GM12874 (cell line): ENCODE results near the gene NPAS3.

ENCODE experiments used
- TF ChIP-seq, protein P1 (sequence below): IDR thresholded peaks from 2 replicates; pipeline ENCODE4 v1.5.1; 2011; ENCODE audit warnings: low read depth, mild to moderate bottlenecking, control low read depth, low read length, moderate library complexity; ENCODE audit not compliant: insufficient read depth

NPAS3 gene

GRCh38 chr14:33563901-33564197 is 625.2 kb downstream of the NPAS3 start:
- TF ChIP-seq, protein P1, sequence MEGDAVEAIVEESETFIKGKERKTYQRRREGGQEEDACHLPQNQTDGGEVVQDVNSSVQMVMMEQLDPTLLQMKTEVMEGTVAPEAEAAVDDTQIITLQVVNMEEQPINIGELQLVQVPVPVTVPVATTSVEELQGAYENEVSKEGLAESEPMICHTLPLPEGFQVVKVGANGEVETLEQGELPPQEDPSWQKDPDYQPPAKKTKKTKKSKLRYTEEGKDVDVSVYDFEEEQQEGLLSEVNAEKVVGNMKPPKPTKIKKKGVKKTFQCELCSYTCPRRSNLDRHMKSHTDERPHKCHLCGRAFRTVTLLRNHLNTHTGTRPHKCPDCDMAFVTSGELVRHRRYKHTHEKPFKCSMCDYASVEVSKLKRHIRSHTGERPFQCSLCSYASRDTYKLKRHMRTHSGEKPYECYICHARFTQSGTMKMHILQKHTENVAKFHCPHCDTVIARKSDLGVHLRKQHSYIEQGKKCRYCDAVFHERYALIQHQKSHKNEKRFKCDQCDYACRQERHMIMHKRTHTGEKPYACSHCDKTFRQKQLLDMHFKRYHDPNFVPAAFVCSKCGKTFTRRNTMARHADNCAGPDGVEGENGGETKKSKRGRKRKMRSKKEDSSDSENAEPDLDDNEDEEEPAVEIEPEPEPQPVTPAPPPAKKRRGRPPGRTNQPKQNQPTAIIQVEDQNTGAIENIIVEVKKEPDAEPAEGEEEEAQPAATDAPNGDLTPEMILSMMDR, result no peak

GRCh38 chr14:33564774-33565630 is 626.3 kb downstream of the NPAS3 start:
- TF ChIP-seq, protein P1, result no peak

GRCh38 chr14:33566082-33566481 is 627.4 kb downstream of the NPAS3 start:
- TF ChIP-seq, protein P1, result no peak

DNA sequence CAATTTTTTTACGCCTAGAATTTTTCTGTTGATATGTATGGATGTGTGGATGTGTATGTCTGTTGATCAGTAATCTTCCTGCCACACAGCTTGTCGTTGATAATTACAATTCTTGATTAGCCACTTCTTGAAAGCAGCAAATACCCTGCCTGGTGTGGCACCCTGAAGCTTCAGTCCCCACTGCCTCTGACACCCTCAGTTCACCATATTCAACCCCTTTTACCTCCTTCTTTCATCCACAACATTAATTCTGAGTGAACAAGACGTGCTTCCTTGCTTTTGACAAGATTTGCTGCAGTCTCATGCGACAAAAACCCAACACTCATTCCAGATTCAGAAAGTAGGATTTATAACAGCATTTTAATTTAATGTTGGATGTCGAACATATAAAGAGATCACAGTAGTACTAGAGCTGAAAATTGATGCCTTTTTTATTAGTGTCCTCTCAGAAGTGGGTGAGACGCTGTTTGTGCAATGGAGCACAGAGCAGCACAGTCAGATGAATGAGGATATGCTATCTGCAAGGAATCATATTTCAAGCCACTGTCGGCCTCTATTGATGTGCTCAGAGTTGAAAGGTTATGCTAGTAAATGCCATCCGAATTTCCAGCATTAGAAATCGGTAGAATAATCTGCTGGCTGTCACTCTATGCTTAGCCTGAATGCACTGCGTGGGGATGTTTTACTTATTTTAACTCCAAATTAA is 628.5 kb downstream of the NPAS3 start:
- TF ChIP-seq, protein P1, result no peak

- TF ChIP-seq, protein P1, result no peak
These were observed 629.1 kb downstream of the NPAS3 start for GRCh38 chr14:33567731-33568130.

DNA sequence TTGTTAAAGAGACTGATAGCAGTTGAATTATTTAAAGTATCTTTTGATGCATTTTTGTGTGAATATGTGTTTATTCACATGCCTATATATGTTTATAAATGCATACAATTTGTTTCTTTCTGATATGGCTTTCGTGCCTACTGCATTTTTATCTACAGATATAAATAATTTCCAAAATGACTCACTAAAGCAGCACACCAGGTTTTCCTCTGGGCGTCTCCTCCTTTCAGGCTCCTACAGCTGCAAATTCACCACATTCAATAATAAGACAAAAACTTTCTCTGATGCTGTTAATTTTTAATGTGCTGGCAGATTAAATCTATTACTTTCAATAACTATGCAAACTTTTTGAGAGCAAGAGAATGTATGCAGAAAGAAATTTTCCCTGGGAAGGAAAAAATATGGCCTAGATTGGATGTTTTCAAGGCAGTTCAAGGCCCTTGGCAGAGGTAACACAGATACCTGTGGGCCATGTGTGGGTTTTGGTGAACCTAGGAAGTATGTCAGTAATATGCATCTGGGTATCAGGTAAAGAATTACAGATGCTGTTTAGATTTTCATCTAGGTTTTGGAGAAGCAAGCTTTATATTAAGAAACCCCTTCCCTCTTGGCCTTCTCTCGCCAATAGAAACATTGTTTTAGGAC is 630.4 kb downstream of the NPAS3 start:
- TF ChIP-seq, protein P1, result no peak
